ENCODE measurements around the gene C14orf132. TPM values are rescaled to one million over a fixed set of nuclear protein-coding genes. Genes with fewer than 3 reads are reported as not detected.

The C14orf132 gene
- total and polyA plus RNA-seq, 10 of the 15 experiments (the other 5 are each of a cell fraction or from before 2014, with no cell fraction given): under 0.01 to 1.2 (median 0.03) TPM; not detected in 2

DNA sequence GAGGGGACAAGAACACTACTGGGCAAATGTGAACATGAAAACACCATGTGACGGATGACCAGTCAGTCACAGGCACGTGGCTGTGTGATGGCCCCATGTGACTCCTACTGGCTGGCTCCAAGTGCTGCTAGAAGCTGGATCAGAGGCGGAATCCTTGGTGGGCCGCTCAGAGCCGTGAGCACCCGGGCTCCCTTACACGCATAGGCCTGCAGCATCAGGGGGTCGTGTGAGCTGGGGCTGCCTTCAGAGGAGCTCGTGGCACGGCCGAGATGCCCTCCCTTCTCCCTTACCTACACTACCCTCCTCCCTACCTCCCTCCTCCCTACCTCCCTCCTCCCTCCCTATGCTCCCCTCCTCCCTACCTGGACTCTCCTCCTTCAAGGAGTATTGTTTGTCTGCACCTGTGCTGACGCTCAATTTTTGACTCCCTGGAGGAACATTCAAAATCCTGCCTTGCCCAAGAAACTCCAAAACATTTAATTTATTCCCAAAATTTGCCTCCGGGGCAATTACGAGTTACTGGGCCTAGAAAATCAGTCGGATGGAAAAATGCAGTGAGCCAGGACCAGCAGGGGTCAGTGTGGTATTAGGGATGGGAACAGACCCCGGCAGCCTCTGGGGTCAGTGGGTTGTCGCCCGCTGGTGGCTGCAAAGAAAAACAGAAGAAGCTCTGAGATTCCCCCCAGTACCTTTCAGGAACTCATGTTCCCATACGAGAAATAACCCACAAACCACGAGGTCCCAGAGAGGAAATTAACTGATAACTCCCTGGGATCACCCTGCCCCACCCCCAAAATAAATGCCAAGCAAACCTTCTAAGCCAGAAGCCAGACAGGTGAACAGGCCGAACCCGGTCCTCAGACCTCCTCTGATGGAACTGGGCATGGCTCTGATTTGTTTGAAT lies 61.3 kb downstream of the C14orf132 start (continued):
- TF ChIP-seq, protein P1, sequence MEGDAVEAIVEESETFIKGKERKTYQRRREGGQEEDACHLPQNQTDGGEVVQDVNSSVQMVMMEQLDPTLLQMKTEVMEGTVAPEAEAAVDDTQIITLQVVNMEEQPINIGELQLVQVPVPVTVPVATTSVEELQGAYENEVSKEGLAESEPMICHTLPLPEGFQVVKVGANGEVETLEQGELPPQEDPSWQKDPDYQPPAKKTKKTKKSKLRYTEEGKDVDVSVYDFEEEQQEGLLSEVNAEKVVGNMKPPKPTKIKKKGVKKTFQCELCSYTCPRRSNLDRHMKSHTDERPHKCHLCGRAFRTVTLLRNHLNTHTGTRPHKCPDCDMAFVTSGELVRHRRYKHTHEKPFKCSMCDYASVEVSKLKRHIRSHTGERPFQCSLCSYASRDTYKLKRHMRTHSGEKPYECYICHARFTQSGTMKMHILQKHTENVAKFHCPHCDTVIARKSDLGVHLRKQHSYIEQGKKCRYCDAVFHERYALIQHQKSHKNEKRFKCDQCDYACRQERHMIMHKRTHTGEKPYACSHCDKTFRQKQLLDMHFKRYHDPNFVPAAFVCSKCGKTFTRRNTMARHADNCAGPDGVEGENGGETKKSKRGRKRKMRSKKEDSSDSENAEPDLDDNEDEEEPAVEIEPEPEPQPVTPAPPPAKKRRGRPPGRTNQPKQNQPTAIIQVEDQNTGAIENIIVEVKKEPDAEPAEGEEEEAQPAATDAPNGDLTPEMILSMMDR (IDR thresholded peaks at IDR 0.05 in 2 of 3, conservative IDR thresholded peaks at IDR 0.05 in 1 of 3; ENCODE audit: control insufficient read depth in 2 of 3, extremely low read depth in 1 of 3, insufficient read depth in 1 of 3, low read depth in 3 of 3, low read length in 3 of 3): peak; percentile 72 to 94 (median 79)
- no peak for TF ChIP-seq MXI1 (IDR thresholded peaks at IDR 0.05; ENCODE audit: low read depth, low read length)
- peak; percentile 83; the same call in 1 of the 2 replicates for TF ChIP-seq NFXL1 (IDR thresholded peaks at IDR 0.05; ENCODE audit: borderline replicate concordance)
- no peak for TF ChIP-seq SPI1 (IDR thresholded peaks at IDR 0.05; ENCODE audit: borderline replicate concordance, insufficient read depth, low read depth, low read length)
- TF ChIP-seq ZNF207 (IDR thresholded peaks at IDR 0.05; ENCODE audit: borderline replicate concordance): no peak
- TF ChIP-seq IRF4 (IDR thresholded peaks at IDR 0.05; ENCODE audit: low read depth, low read length): no peak
- no peak for TF ChIP-seq MTA2 (IDR thresholded peaks at IDR 0.05; ENCODE audit: low read depth)
- TF ChIP-seq, protein P2, sequence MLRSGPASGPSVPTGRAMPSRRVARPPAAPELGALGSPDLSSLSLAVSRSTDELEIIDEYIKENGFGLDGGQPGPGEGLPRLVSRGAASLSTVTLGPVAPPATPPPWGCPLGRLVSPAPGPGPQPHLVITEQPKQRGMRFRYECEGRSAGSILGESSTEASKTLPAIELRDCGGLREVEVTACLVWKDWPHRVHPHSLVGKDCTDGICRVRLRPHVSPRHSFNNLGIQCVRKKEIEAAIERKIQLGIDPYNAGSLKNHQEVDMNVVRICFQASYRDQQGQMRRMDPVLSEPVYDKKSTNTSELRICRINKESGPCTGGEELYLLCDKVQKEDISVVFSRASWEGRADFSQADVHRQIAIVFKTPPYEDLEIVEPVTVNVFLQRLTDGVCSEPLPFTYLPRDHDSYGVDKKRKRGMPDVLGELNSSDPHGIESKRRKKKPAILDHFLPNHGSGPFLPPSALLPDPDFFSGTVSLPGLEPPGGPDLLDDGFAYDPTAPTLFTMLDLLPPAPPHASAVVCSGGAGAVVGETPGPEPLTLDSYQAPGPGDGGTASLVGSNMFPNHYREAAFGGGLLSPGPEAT (IDR thresholded peaks at IDR 0.05; ENCODE audit: low read depth): 0 out of 2 replicates have a peak, but pooled peaks have one; percentile 13
- peak; percentile 82 for TF ChIP-seq NR2F1 (conservative IDR thresholded peaks at IDR 0.05)
- peak; percentile 78 for TF ChIP-seq YY1 (IDR thresholded peaks at IDR 0.05; ENCODE audit: low read depth, low read length)
- TF ChIP-seq, protein P3, sequence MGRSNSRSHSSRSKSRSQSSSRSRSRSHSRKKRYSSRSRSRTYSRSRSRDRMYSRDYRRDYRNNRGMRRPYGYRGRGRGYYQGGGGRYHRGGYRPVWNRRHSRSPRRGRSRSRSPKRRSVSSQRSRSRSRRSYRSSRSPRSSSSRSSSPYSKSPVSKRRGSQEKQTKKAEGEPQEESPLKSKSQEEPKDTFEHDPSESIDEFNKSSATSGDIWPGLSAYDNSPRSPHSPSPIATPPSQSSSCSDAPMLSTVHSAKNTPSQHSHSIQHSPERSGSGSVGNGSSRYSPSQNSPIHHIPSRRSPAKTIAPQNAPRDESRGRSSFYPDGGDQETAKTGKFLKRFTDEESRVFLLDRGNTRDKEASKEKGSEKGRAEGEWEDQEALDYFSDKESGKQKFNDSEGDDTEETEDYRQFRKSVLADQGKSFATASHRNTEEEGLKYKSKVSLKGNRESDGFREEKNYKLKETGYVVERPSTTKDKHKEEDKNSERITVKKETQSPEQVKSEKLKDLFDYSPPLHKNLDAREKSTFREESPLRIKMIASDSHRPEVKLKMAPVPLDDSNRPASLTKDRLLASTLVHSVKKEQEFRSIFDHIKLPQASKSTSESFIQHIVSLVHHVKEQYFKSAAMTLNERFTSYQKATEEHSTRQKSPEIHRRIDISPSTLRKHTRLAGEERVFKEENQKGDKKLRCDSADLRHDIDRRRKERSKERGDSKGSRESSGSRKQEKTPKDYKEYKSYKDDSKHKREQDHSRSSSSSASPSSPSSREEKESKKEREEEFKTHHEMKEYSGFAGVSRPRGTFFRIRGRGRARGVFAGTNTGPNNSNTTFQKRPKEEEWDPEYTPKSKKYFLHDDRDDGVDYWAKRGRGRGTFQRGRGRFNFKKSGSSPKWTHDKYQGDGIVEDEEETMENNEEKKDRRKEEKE (IDR thresholded peaks at IDR 0.05): no peak
- TF ChIP-seq, protein P4, sequence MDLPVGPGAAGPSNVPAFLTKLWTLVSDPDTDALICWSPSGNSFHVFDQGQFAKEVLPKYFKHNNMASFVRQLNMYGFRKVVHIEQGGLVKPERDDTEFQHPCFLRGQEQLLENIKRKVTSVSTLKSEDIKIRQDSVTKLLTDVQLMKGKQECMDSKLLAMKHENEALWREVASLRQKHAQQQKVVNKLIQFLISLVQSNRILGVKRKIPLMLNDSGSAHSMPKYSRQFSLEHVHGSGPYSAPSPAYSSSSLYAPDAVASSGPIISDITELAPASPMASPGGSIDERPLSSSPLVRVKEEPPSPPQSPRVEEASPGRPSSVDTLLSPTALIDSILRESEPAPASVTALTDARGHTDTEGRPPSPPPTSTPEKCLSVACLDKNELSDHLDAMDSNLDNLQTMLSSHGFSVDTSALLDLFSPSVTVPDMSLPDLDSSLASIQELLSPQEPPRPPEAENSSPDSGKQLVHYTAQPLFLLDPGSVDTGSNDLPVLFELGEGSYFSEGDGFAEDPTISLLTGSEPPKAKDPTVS (IDR thresholded peaks at IDR 0.05; ENCODE audit: low read depth, low read length): no peak
- TF ChIP-seq, protein P5, sequence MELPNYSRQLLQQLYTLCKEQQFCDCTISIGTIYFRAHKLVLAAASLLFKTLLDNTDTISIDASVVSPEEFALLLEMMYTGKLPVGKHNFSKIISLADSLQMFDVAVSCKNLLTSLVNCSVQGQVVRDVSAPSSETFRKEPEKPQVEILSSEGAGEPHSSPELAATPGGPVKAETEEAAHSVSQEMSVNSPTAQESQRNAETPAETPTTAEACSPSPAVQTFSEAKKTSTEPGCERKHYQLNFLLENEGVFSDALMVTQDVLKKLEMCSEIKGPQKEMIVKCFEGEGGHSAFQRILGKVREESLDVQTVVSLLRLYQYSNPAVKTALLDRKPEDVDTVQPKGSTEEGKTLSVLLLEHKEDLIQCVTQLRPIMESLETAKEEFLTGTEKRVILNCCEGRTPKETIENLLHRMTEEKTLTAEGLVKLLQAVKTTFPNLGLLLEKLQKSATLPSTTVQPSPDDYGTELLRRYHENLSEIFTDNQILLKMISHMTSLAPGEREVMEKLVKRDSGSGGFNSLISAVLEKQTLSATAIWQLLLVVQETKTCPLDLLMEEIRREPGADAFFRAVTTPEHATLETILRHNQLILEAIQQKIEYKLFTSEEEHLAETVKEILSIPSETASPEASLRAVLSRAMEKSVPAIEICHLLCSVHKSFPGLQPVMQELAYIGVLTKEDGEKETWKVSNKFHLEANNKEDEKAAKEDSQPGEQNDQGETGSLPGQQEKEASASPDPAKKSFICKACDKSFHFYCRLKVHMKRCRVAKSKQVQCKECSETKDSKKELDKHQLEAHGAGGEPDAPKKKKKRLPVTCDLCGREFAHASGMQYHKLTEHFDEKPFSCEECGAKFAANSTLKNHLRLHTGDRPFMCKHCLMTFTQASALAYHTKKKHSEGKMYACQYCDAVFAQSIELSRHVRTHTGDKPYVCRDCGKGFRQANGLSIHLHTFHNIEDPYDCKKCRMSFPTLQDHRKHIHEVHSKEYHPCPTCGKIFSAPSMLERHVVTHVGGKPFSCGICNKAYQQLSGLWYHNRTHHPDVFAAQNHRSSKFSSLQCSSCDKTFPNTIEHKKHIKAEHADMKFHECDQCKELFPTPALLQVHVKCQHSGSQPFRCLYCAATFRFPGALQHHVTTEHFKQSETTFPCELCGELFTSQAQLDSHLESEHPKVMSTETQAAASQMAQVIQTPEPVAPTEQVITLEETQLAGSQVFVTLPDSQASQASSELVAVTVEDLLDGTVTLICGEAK (IDR thresholded peaks at IDR 0.05; ENCODE audit: borderline replicate concordance): 0 out of 2 replicates have a peak, but pooled peaks have one; percentile 42
- TF ChIP-seq SIX5 (IDR thresholded peaks at IDR 0.05; ENCODE audit: low read depth, low read length, severe bottlenecking): no peak
- peak; percentile 92 for TF ChIP-seq SMC3 (IDR thresholded peaks at IDR 0.05; ENCODE audit: borderline replicate concordance, low read length)
